VCaP (cell line): ENCODE measurements around the gene SDC1.

ENCODE experiments used
- H3K27ac ChIP-seq: fragments of 450-650 bp; 2 replicates; pipeline ENCODE4 v1.5.1; 2017
- CTCF ChIP-seq: fragments of 450-650 bp; conservative IDR thresholded peaks from 2 replicates; pipeline ENCODE4 v1.5.1; 2017; ENCODE audit warnings: mild to moderate bottlenecking, moderate library complexity

SDC1 gene

DNA sequence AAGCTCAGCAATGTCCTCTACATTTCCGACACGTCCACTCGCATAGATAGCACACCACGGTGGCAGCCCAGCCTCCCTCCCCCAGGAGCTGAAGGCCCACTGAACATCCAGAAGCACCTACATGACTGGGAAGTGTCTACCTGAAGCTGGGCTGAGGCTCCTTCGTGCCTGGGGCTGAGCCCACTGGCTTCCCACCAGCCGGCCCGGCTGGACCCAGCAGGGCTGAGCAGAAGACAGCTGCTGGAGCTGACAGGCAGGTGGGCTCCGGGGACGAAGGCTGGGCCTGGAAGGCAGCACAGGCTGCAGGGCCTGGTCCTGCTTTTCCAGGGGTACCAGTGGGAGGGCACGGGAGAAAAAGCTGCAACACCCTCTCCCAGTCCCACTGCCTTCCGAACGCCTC lies 13.5 kb downstream of the SDC1 start:
- H3K27ac ChIP-seq, result peak overlapping the region; percentile 76
- TF ChIP-seq CTCF, result no peak

GRCh38 chr2:20210462-20210861 lies 14.5 kb downstream of the SDC1 start:
- TF ChIP-seq CTCF, result no peak
- H3K27ac ChIP-seq, result peak overlapping the region; percentile 92

DNA sequence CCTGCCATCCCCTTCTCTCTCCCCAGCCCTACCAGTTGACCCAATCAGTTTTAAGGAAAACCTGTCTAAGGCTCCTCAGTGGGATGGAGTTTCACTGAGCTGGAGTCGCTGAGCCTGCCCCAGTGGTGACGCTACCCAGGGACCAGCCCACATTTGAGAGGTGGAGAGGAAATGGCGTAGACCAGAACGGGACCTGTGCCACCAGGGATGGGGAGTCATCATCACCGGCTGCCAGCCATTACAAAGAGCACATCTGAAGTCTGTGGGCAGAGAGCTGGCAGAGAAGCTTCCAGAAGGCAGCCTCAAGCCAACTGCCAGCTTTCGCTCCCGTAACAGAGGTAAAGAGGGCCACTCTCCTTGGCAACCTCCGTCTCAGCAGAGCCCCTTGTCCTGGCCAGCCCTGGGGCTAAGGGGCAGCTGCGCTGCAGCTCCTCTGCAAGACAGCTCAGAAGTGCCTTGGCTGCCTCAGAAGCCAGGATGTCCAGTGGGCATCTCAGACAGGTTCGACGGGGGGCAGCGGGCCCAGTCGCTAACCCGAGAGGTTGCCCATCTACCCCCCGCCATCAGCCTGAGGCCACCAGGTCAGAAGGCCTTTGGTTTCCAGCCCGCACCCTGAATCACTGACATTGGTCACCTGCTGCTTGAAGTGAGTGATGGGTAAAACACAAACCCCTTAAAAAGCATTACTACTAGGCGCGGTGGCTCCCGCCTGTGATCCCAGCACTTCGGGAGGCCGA lies 15.4 kb downstream of the SDC1 start:
- TF ChIP-seq CTCF, result no peak
- H3K27ac ChIP-seq, result peak overlapping the region; percentile 92

DNA sequence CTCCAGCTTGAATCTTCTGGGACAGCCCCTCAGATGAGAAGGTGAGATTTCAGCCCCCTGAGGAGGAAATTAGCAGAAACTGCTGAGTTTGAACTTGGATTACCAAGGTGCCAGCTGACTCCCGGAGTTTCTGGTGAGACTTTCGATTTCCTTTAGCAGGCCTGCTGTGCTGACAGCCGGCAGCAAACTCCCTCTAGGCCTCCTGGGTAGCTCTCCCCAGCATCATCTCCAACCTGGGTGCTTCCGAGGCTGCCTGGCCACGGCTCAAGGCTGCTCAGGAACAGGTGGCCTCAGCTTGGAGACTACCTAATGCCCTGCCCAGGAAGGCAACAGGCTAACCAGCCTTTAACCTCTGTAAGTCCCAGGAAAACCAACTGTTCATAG lies 16.5 kb downstream of the SDC1 start:
- no peak for TF ChIP-seq CTCF
- H3K27ac ChIP-seq, result peak overlapping the region; percentile 92

- no peak for TF ChIP-seq CTCF
- H3K27ac ChIP-seq, result peak overlapping the region; percentile 92
Measured at GRCh38 chr2:20207051-20207450, 17.9 kb downstream of the SDC1 start.

DNA sequence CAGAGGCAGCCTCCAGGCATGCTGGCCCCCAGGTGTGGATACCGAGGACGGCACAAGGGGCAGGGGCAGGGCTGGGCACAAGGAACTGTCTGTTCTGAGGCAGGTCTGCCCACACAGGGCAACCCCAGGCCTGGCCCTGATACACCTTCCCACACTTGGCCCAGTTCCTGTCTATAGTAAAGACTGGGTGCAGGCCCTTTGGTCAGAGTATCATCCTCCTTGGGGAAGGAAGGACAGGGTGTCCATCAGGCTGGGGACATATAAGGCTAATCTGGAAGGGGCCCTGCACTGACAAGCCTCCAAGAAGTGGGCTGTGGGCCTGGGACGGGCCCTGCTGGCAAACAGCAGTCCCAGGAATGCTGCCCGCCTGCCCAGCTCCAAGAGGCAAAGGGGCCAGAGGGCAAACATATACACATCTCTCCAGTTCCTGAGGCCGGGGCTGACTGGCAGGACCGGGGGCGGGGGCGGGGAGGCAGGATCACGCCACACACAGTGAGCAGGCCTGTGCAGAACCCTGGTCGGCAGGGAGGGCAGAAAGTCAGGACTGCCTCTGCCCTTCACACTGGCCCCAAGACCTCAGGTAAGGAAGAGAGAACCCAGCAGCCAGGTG lies 18.9 kb downstream of the SDC1 start:
- TF ChIP-seq CTCF, result peak; percentile 46
- H3K27ac ChIP-seq, result peak overlapping the region; percentile 92

DNA sequence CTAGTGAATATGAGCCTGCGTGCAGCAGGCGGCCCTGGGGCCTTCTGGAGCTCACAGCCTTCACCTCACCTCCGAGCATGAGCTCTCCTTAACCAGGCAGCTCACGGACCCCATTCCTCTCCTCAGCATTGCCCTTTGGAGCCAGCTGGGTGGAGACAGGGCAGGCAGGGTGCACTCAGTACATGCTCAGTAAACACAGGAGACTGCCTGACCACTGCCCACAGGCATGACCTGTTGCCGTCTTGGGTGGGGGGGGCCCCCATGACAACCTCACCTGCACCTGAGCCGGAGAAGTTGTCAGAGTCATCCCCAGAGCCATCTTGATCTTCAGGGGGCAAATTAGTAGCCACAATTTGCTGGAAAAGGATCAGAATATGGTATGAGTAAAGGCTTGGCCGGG lies 19.9 kb downstream of the SDC1 start:
- no peak for TF ChIP-seq CTCF
- H3K27ac ChIP-seq, result peak overlapping the region; percentile 92
